ENCODE data around the gene ISG15.

Gene ISG15

GRCh38 chr1:1013105-1013921 lies at the start of gene ISG15:
ISG15 (plus strand) TSS chr1:1013497; CDS start chr1:1013574, 77 bp downstream.
- peak; percentile 90 for DNase-seq

- no peak for DNase-seq
Observed at GRCh38 chr1:963746-964525, 49.4 kb upstream of the ISG15 start.

- DNase-seq, result no peak
Observed at GRCh38 chr1:964691-965525, 48.4 kb upstream of the ISG15 start.

GRCh38 chr1:965526-966134 lies 47.7 kb upstream of the ISG15 start:
- no peak for DNase-seq

- DNase-seq, result no peak
Observed at GRCh38 chr1:966135-966703, 47.1 kb upstream of the ISG15 start, which contains the start of gene PLEKHN1. PLEKHN1 (plus strand) TSS chr1:966482; CDS start chr1:966532, 50 bp downstream.

GRCh38 chr1:966704-967300 lies 46.5 kb upstream of the ISG15 start:
- DNase-seq, result peak; percentile 64 to 69

- DNase-seq, result no peak
Observed at GRCh38 chr1:967466-968343, 45.6 kb upstream of the ISG15 start.

DNA sequence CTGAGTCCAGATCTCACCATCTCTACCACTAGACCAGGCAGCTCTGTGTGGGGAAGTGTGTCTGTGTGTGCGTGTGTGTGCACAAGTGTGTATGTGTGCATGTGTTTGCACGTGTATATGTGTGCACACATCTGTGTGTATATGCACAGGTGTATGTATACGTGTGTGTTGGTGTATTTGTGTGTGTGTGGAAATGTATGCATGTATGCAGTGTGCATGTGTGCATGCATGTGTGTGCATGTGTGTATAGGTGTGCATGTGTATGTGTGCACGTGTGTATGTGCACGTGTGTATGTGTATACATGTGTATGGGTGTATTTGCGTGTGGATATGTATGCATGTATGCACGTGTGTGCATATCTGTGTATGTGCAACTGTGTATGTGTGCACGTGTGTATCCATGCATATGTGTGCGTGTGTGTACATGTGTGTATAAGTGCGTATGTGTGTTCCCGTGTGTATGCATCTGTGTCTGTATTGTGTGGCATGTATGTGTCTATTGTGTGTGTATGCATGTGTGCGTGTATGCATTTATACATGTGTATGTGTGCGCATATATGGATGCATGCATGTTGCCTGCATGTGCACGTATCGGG lies 43.9 kb upstream of the ISG15 start:
- DNase-seq, result no peak

DNA sequence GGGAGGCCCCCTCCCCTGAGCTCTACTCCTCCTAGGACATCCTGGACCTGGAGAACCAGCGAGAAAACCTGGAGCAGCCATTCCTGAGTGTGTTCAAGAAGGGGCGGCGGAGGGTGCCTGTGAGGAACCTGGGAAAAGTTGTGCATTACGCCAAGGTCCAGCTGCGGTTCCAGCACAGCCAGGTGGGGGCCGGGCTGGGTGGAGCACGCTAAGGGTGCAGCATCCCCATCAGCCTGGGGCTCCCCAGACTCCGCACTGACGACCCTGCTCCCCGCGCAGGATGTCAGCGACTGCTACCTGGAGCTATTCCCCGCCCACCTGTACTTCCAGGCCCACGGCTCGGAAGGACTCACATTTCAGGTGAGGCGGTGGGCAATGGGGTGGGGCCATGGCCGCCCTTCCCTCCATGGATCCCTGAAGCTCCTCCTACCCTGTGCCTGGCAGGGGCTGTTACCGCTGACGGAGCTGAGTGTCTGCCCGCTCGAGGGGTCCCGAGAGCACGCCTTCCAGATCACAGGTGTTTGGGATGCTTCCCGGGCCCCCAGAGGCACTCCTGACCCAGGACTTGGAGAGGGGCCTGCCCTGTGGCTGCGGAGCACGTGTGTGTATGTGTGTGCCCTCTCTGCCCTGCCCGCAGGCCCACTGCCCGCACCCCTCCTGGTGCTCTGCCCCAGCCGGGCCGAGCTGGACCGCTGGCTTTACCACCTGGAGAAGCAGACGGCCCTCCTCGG lies 42.9 kb upstream of the ISG15 start:
- no peak for DNase-seq

DNA sequence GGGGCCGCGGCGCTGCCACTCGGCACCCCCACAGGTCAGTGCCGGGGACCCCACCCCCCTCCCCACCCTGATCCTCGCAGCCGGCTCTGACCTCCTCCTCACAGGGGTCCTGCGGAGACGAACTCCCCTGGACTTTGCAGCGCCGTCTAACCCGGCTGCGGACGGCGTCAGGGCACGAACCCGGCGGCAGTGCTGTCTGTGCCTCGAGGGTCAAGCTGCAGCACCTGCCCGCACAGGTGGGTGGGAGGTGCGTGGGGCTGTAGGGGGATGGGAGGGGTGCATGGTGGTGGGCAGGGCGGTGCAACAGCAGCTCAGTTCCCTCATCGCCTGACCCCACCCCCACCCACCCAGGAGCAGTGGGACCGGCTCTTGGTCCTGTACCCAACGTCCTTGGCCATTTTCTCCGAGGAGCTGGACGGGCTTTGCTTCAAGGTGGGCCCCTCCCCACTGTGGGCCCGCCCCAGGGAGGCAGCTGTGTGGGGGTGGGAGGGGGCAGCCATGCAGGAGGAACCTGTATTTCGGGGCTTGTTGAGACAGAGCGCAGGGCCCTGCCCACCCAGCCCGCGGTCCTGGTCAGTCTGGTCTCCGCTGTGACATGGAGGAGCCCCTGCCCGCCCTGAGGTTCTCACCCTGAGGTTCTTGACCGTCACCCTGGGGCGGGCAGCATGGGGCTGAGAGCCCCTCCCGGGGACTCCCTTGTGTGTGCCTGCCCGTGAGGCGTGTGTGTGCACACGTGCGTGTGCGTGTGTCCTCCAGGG lies 42.1 kb upstream of the ISG15 start:
- DNase-seq, result no peak

DNA sequence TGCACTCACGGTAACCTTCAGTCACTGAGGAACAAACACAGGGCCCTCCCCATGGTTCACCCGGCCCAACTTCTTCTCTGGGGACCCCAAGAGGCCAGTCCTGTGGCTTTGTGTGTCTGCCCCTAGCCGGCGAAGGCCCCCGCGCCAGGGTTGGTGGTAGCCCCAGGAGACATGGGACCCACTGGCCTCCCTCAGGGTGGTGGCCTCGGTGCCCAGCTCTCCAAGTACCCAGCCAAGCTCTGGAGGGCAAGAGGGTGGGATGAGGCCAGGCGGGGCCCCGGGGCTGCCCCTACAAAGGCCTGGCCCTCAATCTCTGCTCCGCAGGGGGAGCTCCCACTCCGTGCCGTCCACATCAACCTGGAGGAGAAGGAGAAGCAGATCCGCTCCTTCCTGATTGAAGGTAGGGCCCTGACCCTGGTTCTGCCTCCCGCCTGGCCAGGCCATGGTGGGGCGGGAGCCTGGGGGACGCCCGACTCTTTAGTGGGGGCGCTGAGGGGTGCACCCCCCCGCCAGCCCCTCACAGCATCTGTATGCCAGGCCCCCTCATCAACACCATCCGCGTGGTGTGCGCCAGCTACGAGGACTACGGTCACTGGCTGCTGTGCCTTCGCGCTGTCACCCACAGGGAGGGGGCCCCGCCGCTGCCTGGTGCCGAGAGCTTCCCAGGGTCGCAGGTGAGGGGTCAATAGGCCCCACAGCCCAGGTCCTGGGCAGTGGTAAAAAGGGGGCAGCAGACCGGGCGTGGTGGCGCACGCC lies 41.4 kb upstream of the ISG15 start:
- DNase-seq, result no peak

DNA sequence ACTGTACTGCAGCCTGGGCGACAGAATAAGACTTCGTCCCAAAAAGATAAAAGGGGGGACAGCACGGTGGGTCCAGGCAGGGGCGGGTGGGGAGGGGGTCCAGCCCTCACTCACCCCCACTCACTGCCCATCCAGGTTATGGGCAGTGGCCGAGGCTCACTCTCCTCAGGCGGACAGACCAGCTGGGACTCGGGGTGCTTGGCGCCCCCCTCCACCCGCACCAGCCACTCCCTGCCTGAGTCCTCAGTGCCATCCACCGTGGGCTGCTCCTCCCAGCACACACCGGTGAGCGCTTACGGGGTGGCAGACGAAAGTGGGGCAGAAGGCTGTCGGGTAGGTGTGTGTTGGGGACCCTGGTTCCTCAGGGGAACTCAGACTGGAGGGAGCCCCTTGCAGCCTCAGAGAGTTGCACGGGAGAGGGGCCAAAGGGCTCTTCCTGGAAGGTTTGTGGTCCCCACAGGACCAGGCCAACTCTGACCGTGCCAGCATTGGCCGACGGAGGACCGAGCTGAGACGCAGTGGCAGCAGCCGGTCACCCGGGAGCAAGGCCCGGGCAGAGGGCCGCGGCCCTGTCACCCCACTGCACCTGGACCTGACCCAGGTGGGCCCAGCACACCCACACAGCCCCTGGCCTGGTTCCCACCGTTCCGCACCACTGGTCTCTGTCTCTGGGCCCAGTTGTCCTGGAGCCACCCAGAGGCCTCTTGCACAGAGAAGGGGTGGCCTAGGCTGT lies 40.4 kb upstream of the ISG15 start:
- DNase-seq, result no peak

DNA sequence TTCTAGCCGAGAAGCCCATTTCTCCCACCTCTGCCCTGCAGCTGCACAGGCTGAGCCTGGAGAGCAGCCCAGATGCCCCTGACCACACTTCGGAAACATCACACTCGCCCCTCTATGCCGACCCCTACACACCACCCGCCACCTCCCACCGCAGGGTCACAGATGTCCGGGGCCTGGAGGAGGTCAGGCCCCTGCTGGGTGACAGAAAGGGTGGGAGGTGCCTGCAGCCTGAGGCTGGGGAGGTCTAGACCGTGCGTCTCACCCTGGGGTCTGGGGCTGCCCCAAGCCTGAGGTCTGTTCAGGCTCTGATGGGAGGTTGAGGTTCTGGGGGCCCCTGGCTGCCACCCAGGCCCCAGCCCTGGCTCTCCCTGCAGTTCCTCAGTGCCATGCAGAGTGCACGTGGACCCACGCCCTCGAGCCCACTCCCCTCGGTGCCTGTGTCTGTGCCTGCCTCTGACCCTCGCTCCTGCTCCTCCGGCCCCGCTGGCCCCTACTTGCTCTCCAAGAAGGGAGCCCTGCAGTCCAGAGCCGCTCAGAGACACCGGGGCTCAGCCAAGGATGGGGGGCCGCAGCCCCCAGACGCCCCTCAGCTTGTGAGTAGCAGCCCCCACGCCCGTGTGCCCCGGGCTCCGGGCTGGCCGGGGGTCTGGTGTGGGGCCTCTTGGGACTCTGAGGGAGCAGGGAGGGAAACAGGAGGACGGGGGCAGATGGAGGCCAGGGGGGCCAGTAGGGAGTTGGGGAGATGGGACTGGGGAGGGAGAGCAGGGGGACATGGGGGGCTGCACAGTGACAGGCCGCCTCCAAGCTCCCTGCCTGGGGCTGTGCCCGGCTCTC lies 39.6 kb upstream of the ISG15 start:
- DNase-seq, result no peak

GRCh38 chr1:974293-974640 lies 39.0 kb upstream of the ISG15 start:
- DNase-seq, result no peak

- DNase-seq, result no peak
Observed at GRCh38 chr1:974687-975328, 38.5 kb upstream of the ISG15 start.

DNA sequence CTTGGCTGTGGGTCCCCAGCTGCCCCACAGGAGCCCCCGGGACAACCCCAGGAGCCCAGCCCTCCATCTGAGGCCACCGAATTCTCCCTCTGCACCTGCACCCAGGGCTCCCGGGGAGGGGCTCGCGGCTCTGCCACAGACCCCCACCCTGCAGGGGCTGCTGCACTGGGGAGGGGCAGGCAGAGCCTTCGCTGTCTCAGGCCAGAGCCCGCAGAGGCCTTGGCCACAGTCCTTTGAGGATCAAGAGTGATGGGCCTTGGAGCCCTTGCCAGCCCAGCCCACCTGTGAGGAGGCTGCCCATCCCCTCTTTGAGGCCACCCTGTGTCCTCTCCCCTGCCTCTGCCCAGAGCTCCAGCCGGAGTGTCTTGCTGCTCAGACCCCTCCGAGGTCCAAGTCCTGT lies 37.9 kb upstream of the ISG15 start:
- no peak for DNase-seq
